Measurements from ENCODE around the gene RASSF7. TPM values are rescaled to one million over a fixed set of nuclear protein-coding genes. Genes with fewer than 3 reads are reported as not detected.

RASSF7 gene
- total RNA-seq, 1 donor from 2014 or later: 45.5 TPM

GRCh38 chr11:611001-611996 is 50.5 kb downstream of the RASSF7 start:
- Histone ChIP-seq H3K4me3 (ENCODE audit: low read depth, low read length) (no peak overlapping the region), H3K27me3 (ENCODE audit: control insufficient read depth, insufficient read depth, low read length) (no peaks in the 10 kb centered on the region), H3K36me3 (ENCODE audit: control insufficient read depth, insufficient read depth, low read length) (peaks cover 49% of the 10 kb centered on the region)
- FAIRE-seq (no peak), DNase-seq (ENCODE audit: low read depth) (no peak)
- TF ChIP-seq CTCF (IDR thresholded peaks at IDR 0.05; ENCODE audit: insufficient read depth, low read length, severe bottlenecking): no peak

GRCh38 chr11:612201-612960 is 51.6 kb downstream of the RASSF7 start:
- FAIRE-seq (no peak), DNase-seq (ENCODE audit: low read depth) (no peak)
- TF ChIP-seq CTCF (IDR thresholded peaks at IDR 0.05; ENCODE audit: insufficient read depth, low read length, severe bottlenecking): peak; percentile 31
- H3K4me3 ChIP-seq (ENCODE audit: low read depth, low read length): no peak overlapping the region
- peaks cover 45% of the 10 kb centered on the region for H3K36me3 ChIP-seq (ENCODE audit: control insufficient read depth, insufficient read depth, low read length)
- H3K27me3 ChIP-seq (ENCODE audit: control insufficient read depth, insufficient read depth, low read length): no peaks in the 10 kb centered on the region

- FAIRE-seq (no peak), DNase-seq (ENCODE audit: low read depth) (no peak)
- TF ChIP-seq CTCF (IDR thresholded peaks at IDR 0.05; ENCODE audit: insufficient read depth, low read length, severe bottlenecking): no peak
- H3K27me3 ChIP-seq (ENCODE audit: control insufficient read depth, insufficient read depth, low read length): no peaks in the 10 kb centered on the region
- no peak overlapping the region for H3K4me3 ChIP-seq (ENCODE audit: low read depth, low read length)
- peaks cover 42% of the 10 kb centered on the region for H3K36me3 ChIP-seq (ENCODE audit: control insufficient read depth, insufficient read depth, low read length)
These were observed 52.2 kb downstream of the RASSF7 start for GRCh38 chr11:612961-613300.

GRCh38 chr11:613369-613968 is 52.7 kb downstream of the RASSF7 start:
- H3K4me3 ChIP-seq (ENCODE audit: low read depth, low read length): no peak overlapping the region
- H3K27me3 ChIP-seq (ENCODE audit: control insufficient read depth, insufficient read depth, low read length): no peaks in the 10 kb centered on the region
- no peak for TF ChIP-seq CTCF (IDR thresholded peaks at IDR 0.05; ENCODE audit: insufficient read depth, low read length, severe bottlenecking)
- peak; percentile 54 for DNase-seq (ENCODE audit: low read depth)
- no peak for FAIRE-seq
- H3K36me3 ChIP-seq (ENCODE audit: control insufficient read depth, insufficient read depth, low read length): peaks cover 38% of the 10 kb centered on the region

Other genes starting within 250 kb of the RASSF7 start
- gene IFITM1, start 246.9 kb upstream of the RASSF7 start, total RNA-seq: 1.2 and 1.8 TPM in 2 replicates
- gene IFITM3, start 240.1 kb upstream of the RASSF7 start, total RNA-seq: 4.5 and 14.5 TPM in 2 replicates
- 10.8 and 11.4 TPM in 2 replicates for gene B4GALNT4, start 191.5 kb upstream of the RASSF7 start, total RNA-seq
- 231 and 328 TPM in 2 replicates for gene PKP3, start 166.8 kb upstream of the RASSF7 start, total RNA-seq
- 15.9 and 24.7 TPM in 2 replicates for gene SIGIRR, start 146.0 kb upstream of the RASSF7 start, total RNA-seq
- 7.4 and 9.2 TPM in 2 replicates for gene ANO9, start 119.0 kb upstream of the RASSF7 start, total RNA-seq
- 26.3 and 29.4 TPM in 2 replicates for gene PTDSS2, start 110.7 kb upstream of the RASSF7 start, total RNA-seq
- 361 and 427 TPM in 2 replicates for gene RNH1, start 53.7 kb upstream of the RASSF7 start, total RNA-seq
- 150 and 199 TPM in 2 replicates for gene HRAS, start 25.4 kb upstream of the RASSF7 start, total RNA-seq
- gene LRRC56, start 23.4 kb upstream of the RASSF7 start, total RNA-seq: 0.26 and 0.38 TPM in 2 replicates
- 0.90 and 1.1 TPM in 2 replicates for gene LMNTD2, start 232 bp upstream of the RASSF7 start, total RNA-seq
- 21.1 and 26.1 TPM in 2 replicates for gene PHRF1, start 15.5 kb downstream of the RASSF7 start, total RNA-seq
- 15.3 and 18.2 TPM in 2 replicates for gene IRF7, start 55.0 kb downstream of the RASSF7 start, total RNA-seq
- not detected in 2 replicates for gene CDHR5, start 64.0 kb downstream of the RASSF7 start, total RNA-seq
- gene SCT, start 66.2 kb downstream of the RASSF7 start, total RNA-seq: not detected in 2 replicates
- 0.13 TPM in 1 of 2 replicates, not detected in the other for gene DRD4, start 76.3 kb downstream of the RASSF7 start, total RNA-seq
- gene DEAF1, start 134.3 kb downstream of the RASSF7 start, total RNA-seq: 23.4 and 26.9 TPM in 2 replicates
- 9.0 and 28.8 TPM in 2 replicates for gene TMEM80, start 134.8 kb downstream of the RASSF7 start, total RNA-seq
- 105 and 169 TPM in 2 replicates for gene EPS8L2, start 145.3 kb downstream of the RASSF7 start, total RNA-seq
- 251 and 253 TPM in 2 replicates for gene TALDO1, start 186.5 kb downstream of the RASSF7 start, total RNA-seq
- 17.9 and 18.7 TPM in 2 replicates for gene GATD1, start 216.5 kb downstream of the RASSF7 start, total RNA-seq
- gene CEND1, start 229.1 kb downstream of the RASSF7 start, total RNA-seq: not detected in 2 replicates
- 4.4 and 5.3 TPM in 2 replicates for gene SLC25A22, start 237.3 kb downstream of the RASSF7 start, total RNA-seq
- 4.4 and 5.0 TPM in 2 replicates for gene PIDD1, start 244.3 kb downstream of the RASSF7 start, total RNA-seq
- 211 and 353 TPM in 2 replicates for gene RPLP2, start 249.0 kb downstream of the RASSF7 start, total RNA-seq